ENCODE results near the gene GMCL1. TPM values are rescaled to one million over a fixed set of nuclear protein-coding genes. Genes with fewer than 3 reads are reported as not detected.
A peak's percentile ranks its signal among the peaks of the same experiment; 100 is the strongest.

The GMCL1 gene
- total and polyA plus RNA-seq, 9 of the 15 experiments (the other 6 are each of a cell fraction or from before 2014, with no cell fraction given), result 7.0 to 27.3 (median 15.4) TPM

DNA sequence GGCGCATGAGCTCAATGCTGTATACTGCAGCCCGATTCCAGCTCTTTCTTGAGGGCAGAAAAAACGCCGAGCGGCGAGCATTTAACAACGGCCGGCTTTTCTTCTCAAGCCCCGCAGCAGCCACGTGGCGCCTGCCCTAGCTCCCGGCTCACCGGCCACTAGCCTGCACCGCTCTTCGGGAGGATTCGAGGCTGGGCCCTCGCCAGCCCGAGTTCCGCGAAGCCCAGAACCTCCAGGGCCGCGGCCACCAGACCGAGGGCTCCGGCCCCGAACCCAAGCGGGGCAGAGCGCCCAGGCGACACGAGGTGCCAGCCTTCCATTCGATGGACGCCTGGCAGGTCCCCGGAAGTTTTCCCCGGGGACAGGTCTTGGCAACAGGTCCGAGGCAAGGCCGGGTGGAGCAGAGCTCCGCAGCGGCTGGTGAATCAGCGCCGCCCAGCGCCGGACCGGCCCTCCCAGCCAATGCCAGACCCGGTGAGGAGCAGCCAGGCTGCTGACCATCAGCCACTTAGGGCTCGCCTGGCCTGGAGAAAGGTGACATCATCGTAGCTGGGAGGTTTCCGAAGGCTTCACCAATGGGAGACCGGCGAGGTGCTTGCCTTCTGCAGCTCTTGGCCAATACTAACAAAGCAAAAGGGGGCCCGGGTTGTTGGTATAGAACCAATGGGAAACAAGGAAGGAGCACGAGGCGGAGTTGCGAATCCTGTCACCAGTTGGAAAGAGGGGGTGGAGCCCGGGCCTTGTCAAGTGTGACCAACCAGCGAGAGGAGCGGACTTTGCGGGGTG is 84.9 kb downstream of the GMCL1 start (continued):
- TF ChIP-seq THAP12 (CRISPR knock-in tag; IDR thresholded peaks at IDR 0.05), result peak; percentile 92
- no peak for TF ChIP-seq PTBP1 (IDR thresholded peaks at IDR 0.05; ENCODE audit: low read depth, low read length)
- TF ChIP-seq, protein P1, sequence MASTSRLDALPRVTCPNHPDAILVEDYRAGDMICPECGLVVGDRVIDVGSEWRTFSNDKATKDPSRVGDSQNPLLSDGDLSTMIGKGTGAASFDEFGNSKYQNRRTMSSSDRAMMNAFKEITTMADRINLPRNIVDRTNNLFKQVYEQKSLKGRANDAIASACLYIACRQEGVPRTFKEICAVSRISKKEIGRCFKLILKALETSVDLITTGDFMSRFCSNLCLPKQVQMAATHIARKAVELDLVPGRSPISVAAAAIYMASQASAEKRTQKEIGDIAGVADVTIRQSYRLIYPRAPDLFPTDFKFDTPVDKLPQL (IDR thresholded peaks at IDR 0.05; ENCODE audit: extremely low read depth, insufficient read length), result no peak
- TF ChIP-seq HNRNPUL1 (IDR thresholded peaks at IDR 0.05; ENCODE audit: low read length), result no peak
- peak; percentile 37 for TF ChIP-seq ZNF239 (CRISPR knock-in tag; IDR thresholded peaks at IDR 0.05)
- TF ChIP-seq DDX20 (tag; IDR thresholded peaks at IDR 0.05; ENCODE audit: low read depth), result no peak
- TF ChIP-seq ZNF740 (CRISPR knock-in tag; IDR thresholded peaks at IDR 0.05), result peak; percentile 76
- TF ChIP-seq ZNF740 (tag; IDR thresholded peaks at IDR 0.05), result 0 out of 4 replicates have a peak, but pooled peaks of 1 of the 2 experiments have one; percentile 4
- peak; percentile 65; the same call in 1 of the 2 replicates for TF ChIP-seq ELF1 (tag; IDR thresholded peaks at IDR 0.05)
- no peak for TF ChIP-seq MEF2A (IDR thresholded peaks at IDR 0.05; ENCODE audit: control insufficient read depth, low read depth, low read length)
- peak; percentile 80; the same call in 1 of the 2 replicates for TF ChIP-seq MYNN (IDR thresholded peaks at IDR 0.05)
- TF ChIP-seq MYNN (CRISPR knock-in tag; IDR thresholded peaks at IDR 0.05), result no peak
- TF ChIP-seq NR2C2 (CRISPR knock-in tag; IDR thresholded peaks at IDR 0.05), result no peak
- TF ChIP-seq NR2C2 (tag; IDR thresholded peaks at IDR 0.05), result peak; percentile 78
- TF ChIP-seq HDAC2 (IDR thresholded peaks at IDR 0.05), result peak; percentile 91
- TF ChIP-seq CXXC5 (CRISPR knock-in tag; IDR thresholded peaks at IDR 0.05), result peak; percentile 65; the same call in 1 of the 2 replicates
- no peak for TF ChIP-seq SMARCA4 (IDR thresholded peaks at IDR 0.05)
- peak; percentile 39; the same call in 1 of the 2 replicates for TF ChIP-seq ARID3B (CRISPR knock-in tag; IDR thresholded peaks at IDR 0.05; ENCODE audit: borderline replicate concordance)
- no peak for TF ChIP-seq COPS2 (conservative IDR thresholded peaks at IDR 0.05)
- TF ChIP-seq ETV1 (tag; conservative IDR thresholded peaks at IDR 0.05; ENCODE audit: low read depth), result peak; percentile 52; the same call in 1 of the 2 replicates
- TF ChIP-seq TCF3 (CRISPR knock-in tag; IDR thresholded peaks at IDR 0.05), result peak; percentile 12; the same call in 1 of the 2 replicates
- TF ChIP-seq SIN3A (IDR thresholded peaks at IDR 0.05; ENCODE audit: borderline replicate concordance in 2 of 2, control insufficient read depth in 1 of 2, low read depth in 2 of 2, low read length in 2 of 2), result peak; percentile 65 to 71; a peak in 2 of 4 replicates
